DND-41 (cell line): ENCODE results near the gene EBF4.

Source experiments
- ATAC-seq: fragments of 200-7000 bp; cut with Tn5 transposase; 3 replicates; pipeline ENCODE4 v1.9.1; 2021; ENCODE audit warnings: low read depth; ENCODE audit not compliant: insufficient read depth
- DNase-seq: peaks from one replicate; pipeline ENCODE4 v3.0.0-alpha.2; 2020
- H2AFZ ChIP-seq: 2 replicates; pipeline ENCODE4 v1.6.0; 2012; ENCODE audit warnings: low read depth, low read length
- H3K27ac ChIP-seq: 2 replicates; pipeline ENCODE4 v1.5.1; 2012; ENCODE audit warnings: low read length, inconsistent platforms
- H3K27me3 ChIP-seq: fragments of 200-600 bp; sonication (generic); 2 replicates; pipeline ENCODE4 v1.6.0; 2012; ENCODE audit warnings: low read length, mild to moderate bottlenecking, inconsistent platforms; ENCODE audit not compliant: insufficient read depth, poor library complexity
- H3K36me3 ChIP-seq: 2 replicates; pipeline ENCODE4 v1.5.1; 2012; ENCODE audit warnings: low read length, inconsistent platforms; ENCODE audit not compliant: insufficient read depth
- H3K4me1 ChIP-seq: 2 replicates; pipeline ENCODE4 v1.5.1; 2012; ENCODE audit warnings: mild to moderate bottlenecking, low read length; ENCODE audit not compliant: insufficient read depth
- H3K4me2 ChIP-seq: 2 replicates; pipeline ENCODE4 v1.6.0; 2012; ENCODE audit warnings: mild to moderate bottlenecking, moderate library complexity, low read length, inconsistent platforms; ENCODE audit not compliant: insufficient read depth
- H3K4me3 ChIP-seq, 2 experiments: fragments of 200-600 bp in 1 of 2; shearing (Covaris generic) in 1 of 2; 2 replicates each; pipeline ENCODE4 v1.5.1; 2012 to 2016; ENCODE audit warnings: inconsistent platforms in 2 of 2, low read length in 2 of 2, mild to moderate bottlenecking in 2 of 2, low read depth in 1 of 2, moderate library complexity in 1 of 2
- H3K79me2 ChIP-seq: 2 replicates; pipeline ENCODE4 v1.6.0; 2012; ENCODE audit warnings: low read length, inconsistent platforms; ENCODE audit not compliant: insufficient read depth
- H3K9ac ChIP-seq: 2 replicates; pipeline ENCODE4 v1.6.0; 2012; ENCODE audit warnings: low read depth, mild to moderate bottlenecking, inconsistent platforms, low read length, moderate library complexity
- H3K9me3 ChIP-seq: 2 replicates; pipeline ENCODE4 v1.5.1; 2012; ENCODE audit warnings: low read length, moderate library complexity, mild to moderate bottlenecking, inconsistent platforms; ENCODE audit not compliant: insufficient read depth, severe bottlenecking
- H4K20me1 ChIP-seq: 2 replicates; pipeline ENCODE4 v1.6.0; 2012; ENCODE audit warnings: low read length; ENCODE audit not compliant: insufficient read depth
- CTCF ChIP-seq: IDR thresholded peaks from 2 replicates; pipeline ENCODE4 v1.5.1; 2012; ENCODE audit warnings: borderline replicate concordance, low read length, moderate library complexity, mild to moderate bottlenecking; ENCODE audit not compliant: poor library complexity, severe bottlenecking; ENCODE audit errors: extremely low read depth
- EZH2 ChIP-seq: IDR thresholded peaks from 3 replicates; pipeline ENCODE4 v1.6.1; 2012; ENCODE audit warnings: borderline replicate concordance, low read depth, mild to moderate bottlenecking, moderate library complexity, low read length, inconsistent platforms; ENCODE audit not compliant: severe bottlenecking

The EBF4 gene

GRCh38 chr20:2753461-2754040 is 61.0 kb downstream of the EBF4 start:
- H3K79me2 ChIP-seq, result no peaks in the 10 kb centered on the region
- no peak overlapping the region for H3K9ac ChIP-seq
- ATAC-seq, result no peak
- H3K27ac ChIP-seq, result no peak overlapping the region
- H3K4me3 ChIP-seq, result no peak overlapping the region
- no peak for DNase-seq
- no peaks in the 10 kb centered on the region for H3K4me1 ChIP-seq
- TF ChIP-seq CTCF, result no peak
- H4K20me1 ChIP-seq, result peaks cover 29% of the 10 kb centered on the region
- H3K27me3 ChIP-seq, result peaks cover 26% of the 10 kb centered on the region
- H3K36me3 ChIP-seq, result no peaks in the 10 kb centered on the region
- H3K4me2 ChIP-seq, result no peak overlapping the region
- no peaks in the 10 kb centered on the region for H3K9me3 ChIP-seq
- H2AFZ ChIP-seq, result no peak overlapping the region

- no peaks in the 10 kb centered on the region for H3K79me2 ChIP-seq
- H3K4me2 ChIP-seq, result no peak overlapping the region
- no peaks in the 10 kb centered on the region for H3K9me3 ChIP-seq
- TF ChIP-seq CTCF (no peak), EZH2 (no peak)
- no peak overlapping the region for H3K27ac ChIP-seq
- H3K4me3 ChIP-seq, result no peak overlapping the region
- H2AFZ ChIP-seq, result no peak overlapping the region
- no peaks in the 10 kb centered on the region for H3K4me1 ChIP-seq
- H4K20me1 ChIP-seq, result peaks cover 33% of the 10 kb centered on the region
- no peak overlapping the region for H3K9ac ChIP-seq
- H3K36me3 ChIP-seq, result no peaks in the 10 kb centered on the region
- DNase-seq, result no peak
- H3K27me3 ChIP-seq, result peaks cover 26% of the 10 kb centered on the region
- ATAC-seq, result no peak
Observed at GRCh38 chr20:2754424-2754823, 61.8 kb downstream of the EBF4 start.

GRCh38 chr20:2755451-2756055 is 63.0 kb downstream of the EBF4 start:
- no peak for ATAC-seq
- Histone ChIP-seq H4K20me1 (peaks cover 31% of the 10 kb centered on the region), H3K27me3 (peaks cover 22% of the 10 kb centered on the region), H3K27ac (no peak overlapping the region), H3K4me1 (no peaks in the 10 kb centered on the region), H3K4me2 (no peak overlapping the region), H3K9me3 (no peaks in the 10 kb centered on the region), H3K9ac (no peak overlapping the region), H3K4me3 (no peak overlapping the region), H2AFZ (no peak overlapping the region), H3K36me3 (no peaks in the 10 kb centered on the region), H3K79me2 (no peaks in the 10 kb centered on the region)
- TF ChIP-seq EZH2 (no peak), CTCF (no peak)
- DNase-seq, result no peak
